Astrocyte of the cerebellum (primary cell): Measurements from ENCODE around the gene C5orf34.

ENCODE experiments used
- DNase-seq: peaks from one replicate; pipeline ENCODE4 v3.0.0-alpha.2; 2011; ENCODE audit warnings: low read depth
- H3K4me3 ChIP-seq: 2 replicates; pipeline ENCODE4 v1.5.1; 2011; ENCODE audit warnings: mild to moderate bottlenecking, low read depth, low read length, moderate library complexity
- in situ Hi-C: cut with HindIII; loops from 2 replicates; pipeline ENCODE4 v1.10.0; 2017; ENCODE audit warnings: low sequenced_read_pairs
- TF ChIP-seq, protein P1 (sequence below): IDR thresholded peaks from 2 replicates; pipeline ENCODE4 v1.5.1; 2012; ENCODE audit warnings: low read length, low read depth, moderate library complexity, mild to moderate bottlenecking; ENCODE audit errors: missing control alignments

Gene C5orf34

DNA sequence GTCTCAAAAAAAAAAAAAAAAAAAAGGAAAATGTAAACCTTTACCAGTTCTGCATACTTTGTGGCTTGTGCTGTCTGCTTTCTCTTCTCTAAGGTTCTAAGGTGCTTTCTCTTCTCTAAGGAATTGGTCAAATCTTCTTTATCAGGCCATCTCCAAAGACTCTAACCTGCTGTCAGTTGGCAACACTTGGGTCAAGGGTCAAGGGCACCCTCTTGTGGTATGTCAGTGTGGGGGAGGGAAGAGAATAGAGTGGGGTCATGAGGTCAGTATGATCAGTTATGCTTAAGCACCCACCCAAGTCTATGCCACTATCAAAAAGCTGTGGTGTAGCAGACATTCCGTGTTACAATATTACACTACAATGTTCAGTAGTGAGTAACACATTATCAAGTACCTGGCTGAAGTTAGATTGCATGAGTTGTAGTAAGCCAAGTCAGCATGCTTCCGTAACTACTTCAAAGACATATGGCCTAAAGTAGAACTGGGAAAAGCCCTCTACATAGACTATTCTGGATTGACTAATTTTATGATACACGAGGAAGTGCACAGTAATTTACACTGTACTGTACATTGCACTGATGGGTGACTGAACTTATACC is 77.8 kb downstream of the C5orf34 start:
- DNase-seq: no peak
- in situ Hi-C loops: no loop called here
- no peak overlapping the region for H3K4me3 ChIP-seq
- TF ChIP-seq, protein P1, sequence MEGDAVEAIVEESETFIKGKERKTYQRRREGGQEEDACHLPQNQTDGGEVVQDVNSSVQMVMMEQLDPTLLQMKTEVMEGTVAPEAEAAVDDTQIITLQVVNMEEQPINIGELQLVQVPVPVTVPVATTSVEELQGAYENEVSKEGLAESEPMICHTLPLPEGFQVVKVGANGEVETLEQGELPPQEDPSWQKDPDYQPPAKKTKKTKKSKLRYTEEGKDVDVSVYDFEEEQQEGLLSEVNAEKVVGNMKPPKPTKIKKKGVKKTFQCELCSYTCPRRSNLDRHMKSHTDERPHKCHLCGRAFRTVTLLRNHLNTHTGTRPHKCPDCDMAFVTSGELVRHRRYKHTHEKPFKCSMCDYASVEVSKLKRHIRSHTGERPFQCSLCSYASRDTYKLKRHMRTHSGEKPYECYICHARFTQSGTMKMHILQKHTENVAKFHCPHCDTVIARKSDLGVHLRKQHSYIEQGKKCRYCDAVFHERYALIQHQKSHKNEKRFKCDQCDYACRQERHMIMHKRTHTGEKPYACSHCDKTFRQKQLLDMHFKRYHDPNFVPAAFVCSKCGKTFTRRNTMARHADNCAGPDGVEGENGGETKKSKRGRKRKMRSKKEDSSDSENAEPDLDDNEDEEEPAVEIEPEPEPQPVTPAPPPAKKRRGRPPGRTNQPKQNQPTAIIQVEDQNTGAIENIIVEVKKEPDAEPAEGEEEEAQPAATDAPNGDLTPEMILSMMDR: no peak
